Upper lobe of left lung (tissue), 4 donors: ENCODE data around the gene VAV1.
"Not testable (repeated sequence)": the region's sequence is repeated elsewhere in the genome, so short reads cannot be mapped to it uniquely, and the experiment has no call there.

ENCODE experiments used
- EP300 ChIP-seq, 4 donors: sonication (generic); formaldehyde crosslinking; IDR thresholded peaks; one replicate each; pipeline ENCODE4 v1.5.1; 2017; ENCODE audit warnings: antibody characterized with exemption in 4 of 4, control low read depth in 2 of 4
- POLR2A ChIP-seq, 4 donors: fragments of 450-650 bp; IDR thresholded peaks; one replicate each; pipeline ENCODE4 v1.5.1; 2016 to 2017; ENCODE audit warnings: antibody characterized with exemption in 4 of 4, mild to moderate bottlenecking in 2 of 4
- POLR2AphosphoS5 ChIP-seq, 2 donors: sonication (generic); formaldehyde crosslinking; IDR thresholded peaks; one replicate each; pipeline ENCODE4 v1.5.1; 2017; ENCODE audit warnings: antibody characterized with exemption in 2 of 2
- TF ChIP-seq, protein P1 (sequence below), 6 experiments: fragments of 450-650 bp in 4 of 6; fragments of 200-600 bp in 2 of 6; sonication (generic) in 2 of 6; IDR thresholded peaks; one replicate each; pipeline ENCODE4 v1.5.1; 2016 to 2019; ENCODE audit warnings: antibody characterized with exemption in 6 of 6

DNA sequence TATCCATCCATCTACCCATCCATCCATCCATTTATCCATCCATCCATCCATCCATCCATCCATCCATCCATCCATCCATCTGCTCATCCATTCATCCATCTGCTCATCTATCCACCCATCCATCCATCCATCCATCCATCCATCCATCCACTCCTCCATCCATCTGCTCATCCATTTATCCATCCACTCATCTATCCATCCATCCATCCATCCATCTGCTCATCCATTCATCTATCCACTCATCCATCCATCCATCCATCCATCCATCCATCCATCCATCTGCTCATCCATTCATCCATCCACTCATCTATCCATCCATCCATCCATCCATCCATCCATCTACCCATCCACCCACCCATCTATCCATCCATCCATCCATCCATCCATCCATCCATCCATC is 3.5 kb downstream of the VAV1 start:
- TF ChIP-seq, protein P1, sequence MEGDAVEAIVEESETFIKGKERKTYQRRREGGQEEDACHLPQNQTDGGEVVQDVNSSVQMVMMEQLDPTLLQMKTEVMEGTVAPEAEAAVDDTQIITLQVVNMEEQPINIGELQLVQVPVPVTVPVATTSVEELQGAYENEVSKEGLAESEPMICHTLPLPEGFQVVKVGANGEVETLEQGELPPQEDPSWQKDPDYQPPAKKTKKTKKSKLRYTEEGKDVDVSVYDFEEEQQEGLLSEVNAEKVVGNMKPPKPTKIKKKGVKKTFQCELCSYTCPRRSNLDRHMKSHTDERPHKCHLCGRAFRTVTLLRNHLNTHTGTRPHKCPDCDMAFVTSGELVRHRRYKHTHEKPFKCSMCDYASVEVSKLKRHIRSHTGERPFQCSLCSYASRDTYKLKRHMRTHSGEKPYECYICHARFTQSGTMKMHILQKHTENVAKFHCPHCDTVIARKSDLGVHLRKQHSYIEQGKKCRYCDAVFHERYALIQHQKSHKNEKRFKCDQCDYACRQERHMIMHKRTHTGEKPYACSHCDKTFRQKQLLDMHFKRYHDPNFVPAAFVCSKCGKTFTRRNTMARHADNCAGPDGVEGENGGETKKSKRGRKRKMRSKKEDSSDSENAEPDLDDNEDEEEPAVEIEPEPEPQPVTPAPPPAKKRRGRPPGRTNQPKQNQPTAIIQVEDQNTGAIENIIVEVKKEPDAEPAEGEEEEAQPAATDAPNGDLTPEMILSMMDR (IDR thresholded peaks at IDR 0.05), result not testable (repeated sequence)
- TF ChIP-seq POLR2A, POLR2AphosphoS5, EP300 (IDR thresholded peaks at IDR 0.05): not testable (repeated sequence)
